IMR-90 (cell line): ENCODE results near the gene SLC6A11. TPM values are rescaled to one million over a fixed set of nuclear protein-coding genes. Genes with fewer than 3 reads are reported as not detected.

Experiments used
- ATAC-seq: fragments of 200-7000 bp; cut with Tn5 transposase; 2 replicates; pipeline ENCODE4 v1.9.1; 2020; ENCODE audit warnings: low read depth, mild to moderate bottlenecking, moderate library complexity
- BruUV-seq: library from RNA; stranded (reverse); fragments of 400-500 nt; replicated peaks from 2 replicates; lab custom pipeline; 2021; lab: Mats Ljungman, UMichigan
- CTCF ChIA-PET: fragments of 300-600 bp; formaldehyde crosslinking; extraction: SDS; loops from one replicate; lab custom pipeline; 2021; ENCODE audit warnings: antibody characterized with exemption; lab: Yijun Ruan, JAX
- POLR2A ChIA-PET: fragments of 300-600 bp; sonication (Branson Sonifier 250); formaldehyde crosslinking; loops from one replicate; lab custom pipeline; 2022; ENCODE audit warnings: antibody characterized with exemption; ENCODE audit not compliant: unreplicated experiment; lab: Charles Lee
- DNase-seq: peaks from one replicate; pipeline ENCODE4 v3.0.0; 2013
- H2AFZ ChIP-seq: replicated peaks from 2 replicates; pipeline ENCODE3; 2013; ENCODE audit warnings: low read length, mild to moderate bottlenecking; ENCODE audit not compliant: poor library complexity
- H2AK5ac ChIP-seq: 2 replicates; pipeline ENCODE4 v1.6.1; 2013; ENCODE audit warnings: low read depth, low read length, inconsistent platforms
- H2AK9ac ChIP-seq: replicated peaks from 2 replicates; pipeline ENCODE3; 2013; ENCODE audit warnings: mild to moderate bottlenecking, low read depth, low read length, moderate library complexity; ENCODE audit not compliant: poor library complexity
- H2BK120ac ChIP-seq: 2 replicates; pipeline ENCODE4 v1.6.1; 2013; ENCODE audit warnings: low read depth, low read length, inconsistent platforms
- H2BK15ac ChIP-seq: 3 replicates; pipeline ENCODE4 v1.6.1; 2013; ENCODE audit warnings: low read depth, low read length, inconsistent platforms
- H2BK20ac ChIP-seq: 2 replicates; pipeline ENCODE4 v1.6.1; 2013; ENCODE audit warnings: low read depth, mild to moderate bottlenecking, inconsistent platforms, low read length, moderate library complexity
- H2BK5ac ChIP-seq: 2 replicates; pipeline ENCODE4 v1.6.1; 2013; ENCODE audit warnings: mild to moderate bottlenecking, low read depth, low read length, inconsistent platforms; ENCODE audit not compliant: poor library complexity, severe bottlenecking
- H3K14ac ChIP-seq: replicated peaks from 2 replicates; pipeline ENCODE4 v1.6.1; 2013; ENCODE audit warnings: low read depth, low read length, inconsistent platforms
- H3K18ac ChIP-seq: 2 replicates; pipeline ENCODE4 v1.6.1; 2013; ENCODE audit warnings: low read depth, low read length, control low read depth
- H3K23ac ChIP-seq: 2 replicates; pipeline ENCODE4 v1.6.1; 2013; ENCODE audit warnings: low read depth, low read length, inconsistent platforms
- H3K27ac ChIP-seq: 2 replicates; pipeline ENCODE4 v1.5.1; 2013; ENCODE audit warnings: mild to moderate bottlenecking, control low read depth, low read length; ENCODE audit not compliant: insufficient read depth
- H3K27me3 ChIP-seq: 2 replicates; pipeline ENCODE4 v1.6.1; 2013; ENCODE audit warnings: low read length; ENCODE audit not compliant: control insufficient read depth, insufficient read depth
- H3K36me3 ChIP-seq: 2 replicates; pipeline ENCODE4 v1.6.1; 2013; ENCODE audit warnings: low read length, mixed read lengths; ENCODE audit not compliant: control insufficient read depth, insufficient read depth
- H3K4ac ChIP-seq: 2 replicates; pipeline ENCODE4 v1.6.1; 2013; ENCODE audit warnings: low read depth, low read length, inconsistent platforms
- H3K4me1 ChIP-seq: 2 replicates; pipeline ENCODE4 v1.6.1; 2013; ENCODE audit warnings: low read length, mixed read lengths; ENCODE audit not compliant: control insufficient read depth, insufficient read depth
- H3K4me2 ChIP-seq: 2 replicates; pipeline ENCODE4 v1.6.1; 2013; ENCODE audit warnings: low read depth, mild to moderate bottlenecking, control low read depth, low read length, moderate library complexity
- H3K4me3 ChIP-seq: 2 replicates; pipeline ENCODE4 v1.5.1; 2013; ENCODE audit warnings: low read depth, mild to moderate bottlenecking, control low read depth, low read length, moderate library complexity; ENCODE audit not compliant: insufficient read depth
- H3K56ac ChIP-seq: 2 replicates; pipeline ENCODE4 v1.6.1; 2013; ENCODE audit warnings: low read length, inconsistent platforms; ENCODE audit not compliant: insufficient read depth; ENCODE audit errors: extremely low read depth
- H3K79me1 ChIP-seq, 2 experiments: 2 replicates each; pipeline ENCODE4 v1.6.1; 2013; ENCODE audit warnings: low read length in 2 of 2, inconsistent platforms in 1 of 2, low read depth in 1 of 2
- H3K9ac ChIP-seq: 2 replicates; pipeline ENCODE4 v1.6.1; 2013; ENCODE audit warnings: low read depth, low read length, control low read depth
- H3K9me1 ChIP-seq: 2 replicates; pipeline ENCODE4 v1.6.1; 2013; ENCODE audit warnings: low read length, inconsistent platforms; ENCODE audit not compliant: insufficient read depth
- H3K9me3 ChIP-seq: 2 replicates; pipeline ENCODE4 v1.6.1; 2013; ENCODE audit warnings: low read length; ENCODE audit not compliant: control insufficient read depth, insufficient read depth
- H4K20me1 ChIP-seq: 2 replicates; pipeline ENCODE4 v1.6.1; 2013; ENCODE audit warnings: low read length, inconsistent platforms; ENCODE audit not compliant: insufficient read depth
- H4K5ac ChIP-seq: 2 replicates; pipeline ENCODE4 v1.6.1; 2013; ENCODE audit warnings: mild to moderate bottlenecking, low read depth, low read length, control low read depth
- H4K8ac ChIP-seq, 2 experiments: 2 replicates each; pipeline ENCODE4 v1.6.1; 2013; ENCODE audit warnings: low read depth in 2 of 2, low read length in 2 of 2, control low read depth in 1 of 2, inconsistent platforms in 1 of 2
- H4K91ac ChIP-seq: 2 replicates; pipeline ENCODE4 v1.6.1; 2013; ENCODE audit warnings: low read depth, low read length, inconsistent platforms; ENCODE audit not compliant: insufficient read depth
- BHLHE40 ChIP-seq: fragments of 150-350 bp; IDR thresholded peaks from 2 replicates; pipeline ENCODE4 v1.6.1; 2016; ENCODE audit warnings: mild to moderate bottlenecking, low read depth, low read length
- CEBPB ChIP-seq: IDR thresholded peaks from 2 replicates; pipeline ENCODE4 v1.6.1; 2012; ENCODE audit warnings: low read depth, low read length, improper control_type of control experiment
- ELK1 ChIP-seq: fragments of 150-350 bp; IDR thresholded peaks from 2 replicates; pipeline ENCODE4 v1.6.1; 2016; ENCODE audit warnings: low read depth, mild to moderate bottlenecking, low read length, moderate library complexity, borderline replicate concordance
- MAFK ChIP-seq: IDR thresholded peaks from 2 replicates; pipeline ENCODE4 v1.6.1; 2012; ENCODE audit warnings: low read depth, low read length, improper control_type of control experiment
- MXI1 ChIP-seq: IDR thresholded peaks from 2 replicates; pipeline ENCODE4 v1.6.1; 2012; ENCODE audit warnings: low read depth, mild to moderate bottlenecking, low read length, moderate library complexity, borderline replicate concordance
- NFE2L2 ChIP-seq: fragments of 150-350 bp; IDR thresholded peaks from 2 replicates; pipeline ENCODE4 v1.6.1; 2016; ENCODE audit warnings: low read depth, mild to moderate bottlenecking, low read length
- POLR2A ChIP-seq: IDR thresholded peaks from 2 replicates; pipeline ENCODE4 v1.6.1; 2012; ENCODE audit warnings: mild to moderate bottlenecking, low read depth, low read length
- RAD21 ChIP-seq: IDR thresholded peaks from 2 replicates; pipeline ENCODE4 v1.6.1; 2012; ENCODE audit warnings: low read length, improper control_type of control experiment
- RCOR1 ChIP-seq: IDR thresholded peaks from 2 replicates; pipeline ENCODE4 v1.6.1; 2012; ENCODE audit warnings: mild to moderate bottlenecking, low read length, improper control_type of control experiment; ENCODE audit not compliant: insufficient replicate concordance
- RFX5 ChIP-seq: IDR thresholded peaks from 2 replicates; pipeline ENCODE4 v1.8.0; 2012; ENCODE audit warnings: low read depth, mild to moderate bottlenecking, low read length, moderate library complexity
- USF2 ChIP-seq: fragments of 150-350 bp; IDR thresholded peaks from 2 replicates; pipeline ENCODE4 v1.6.1; 2017; ENCODE audit warnings: mild to moderate bottlenecking, antibody characterized with exemption, low read length, low read depth
- WGBS, 2 experiments: methylation state at CpG; one replicate each; pipeline versions ENCODE4 v1.1.5 to v1.1.7; 2013; ENCODE audit warnings: missing lambda C conversion rate in 2 of 2; ENCODE audit not compliant: insufficient read length in 1 of 2; ENCODE audit errors: extremely low coverage in 2 of 2; 5-methylcytosine and 5-hydroxymethylcytosine counted together
- dilution Hi-C: fragments of 300-500 bp; cut with HindIII; formaldehyde crosslinking; loops from one replicate; pipeline ENCODE4 v1.14.3; 2018; ENCODE audit warnings: low sequenced_read_pairs; ENCODE audit not compliant: unreplicated experiment
- in situ Hi-C: fragments of 300-500 bp; cut with MboI; formaldehyde crosslinking; loops from 3 replicates; pipeline ENCODE4 v1.14.3; 2019; ENCODE audit warnings: low sequenced_read_pairs, inconsistent platforms, mixed read lengths
- intact Hi-C: fragments of 100-400 bp; cut with micrococcal nuclease; formaldehyde crosslinking; loops from 2 replicates; pipeline ENCODE4 v1.10.0; 2022
- polyA plus RNA-seq, 3 experiments: library from polyadenylated mRNA; depleted of rRNA; stranded (reverse); fragments of >200 nt; gene quantifications; 2 replicates each; pipeline ENCODE4 v1.2.3, GENCODE V29; 2012; ENCODE audit warnings: low replicate concordance in 1 of 3
- total RNA-seq: library from RNA; depleted of rRNA; stranded (reverse); fragments of >200 nt; gene quantifications from 2 replicates; pipeline ENCODE4 v1.2.3, GENCODE V29; 2012
- TF ChIP-seq, protein P1 (sequence below): conservative IDR thresholded peaks from 2 replicates; pipeline ENCODE4 v1.5.1; 2012; ENCODE audit warnings: mild to moderate bottlenecking, low read depth, low read length, improper control_type of control experiment

The SLC6A11 gene
- total and polyA plus RNA-seq, 2 of the 4 experiments (the other 2 are of a cell fraction): not detected

- H3K79me1 ChIP-seq: no peaks in the 10 kb centered on the region
- H3K9me3 ChIP-seq: no peaks in the 10 kb centered on the region
- no peak overlapping the region for H2BK120ac ChIP-seq
- no peak overlapping the region for H3K4me2 ChIP-seq
- H4K8ac ChIP-seq: no peak overlapping the region
- H2BK15ac ChIP-seq: no peak overlapping the region
- no peak overlapping the region for H2BK20ac ChIP-seq
- H4K20me1 ChIP-seq: no peaks in the 10 kb centered on the region
- no peaks in the 10 kb centered on the region for H3K36me3 ChIP-seq
- H3K18ac ChIP-seq: no peak overlapping the region
- no peak overlapping the region for H3K56ac ChIP-seq
- no peak overlapping the region for H3K4me3 ChIP-seq
- ChIA-PET POLR2A (no interaction called here), CTCF (no interaction called here)
- no peak overlapping the region for H2BK5ac ChIP-seq
- H3K27me3 ChIP-seq: peaks cover 6% of the 10 kb centered on the region
- no peaks in the 10 kb centered on the region for H3K4me1 ChIP-seq
- no TSS peak for BruUV-seq
- H3K27ac ChIP-seq: no peak overlapping the region
- no peak overlapping the region for H2AK5ac ChIP-seq
- H2AK9ac ChIP-seq: peak overlapping the region; percentile 5
- no CpG with 5 or more reads among the region's 4 CpGs for WGBS, 2 experiments
- H4K91ac ChIP-seq: no peak overlapping the region
- ATAC-seq (no peak), DNase-seq (no peak)
- H4K5ac ChIP-seq: no peak overlapping the region
- H3K9ac ChIP-seq: no peak overlapping the region
- intact Hi-C loops: no loop called here
- in situ Hi-C loops: no loop called here
- H3K9me1 ChIP-seq: no peaks in the 10 kb centered on the region
- dilution Hi-C loops: no loop called here
- H3K4ac ChIP-seq: no peak overlapping the region
- H3K14ac ChIP-seq: no peak overlapping the region
- no peak overlapping the region for H2AFZ ChIP-seq
- H3K23ac ChIP-seq: no peak overlapping the region
- TF ChIP-seq NFE2L2: no peak
- TF ChIP-seq USF2: no peak
- no peak for TF ChIP-seq CEBPB
- TF ChIP-seq MAFK: no peak
- no peak for TF ChIP-seq BHLHE40
- TF ChIP-seq, protein P1, sequence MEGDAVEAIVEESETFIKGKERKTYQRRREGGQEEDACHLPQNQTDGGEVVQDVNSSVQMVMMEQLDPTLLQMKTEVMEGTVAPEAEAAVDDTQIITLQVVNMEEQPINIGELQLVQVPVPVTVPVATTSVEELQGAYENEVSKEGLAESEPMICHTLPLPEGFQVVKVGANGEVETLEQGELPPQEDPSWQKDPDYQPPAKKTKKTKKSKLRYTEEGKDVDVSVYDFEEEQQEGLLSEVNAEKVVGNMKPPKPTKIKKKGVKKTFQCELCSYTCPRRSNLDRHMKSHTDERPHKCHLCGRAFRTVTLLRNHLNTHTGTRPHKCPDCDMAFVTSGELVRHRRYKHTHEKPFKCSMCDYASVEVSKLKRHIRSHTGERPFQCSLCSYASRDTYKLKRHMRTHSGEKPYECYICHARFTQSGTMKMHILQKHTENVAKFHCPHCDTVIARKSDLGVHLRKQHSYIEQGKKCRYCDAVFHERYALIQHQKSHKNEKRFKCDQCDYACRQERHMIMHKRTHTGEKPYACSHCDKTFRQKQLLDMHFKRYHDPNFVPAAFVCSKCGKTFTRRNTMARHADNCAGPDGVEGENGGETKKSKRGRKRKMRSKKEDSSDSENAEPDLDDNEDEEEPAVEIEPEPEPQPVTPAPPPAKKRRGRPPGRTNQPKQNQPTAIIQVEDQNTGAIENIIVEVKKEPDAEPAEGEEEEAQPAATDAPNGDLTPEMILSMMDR: no peak
- no peak for TF ChIP-seq RFX5
- TF ChIP-seq RCOR1: no peak
- no peak for TF ChIP-seq ELK1
- TF ChIP-seq RAD21: no peak
- TF ChIP-seq POLR2A: no peak
- no peak for TF ChIP-seq MXI1
Observed at GRCh38 chr3:10846657-10846975, 30.6 kb downstream of the SLC6A11 start.
